ENCODE data around the gene ATP1B1. TPM values are rescaled to one million over a fixed set of nuclear protein-coding genes. Genes with fewer than 3 reads are reported as not detected.
A peak's percentile ranks its signal among the peaks of the same experiment; 100 is the strongest.

ATP1B1 gene
- total and polyA plus RNA-seq, 2 of the 13 experiments (the other 11 are each of a cell fraction or from before 2014, with no cell fraction given), result 134 to 135 TPM

DNA sequence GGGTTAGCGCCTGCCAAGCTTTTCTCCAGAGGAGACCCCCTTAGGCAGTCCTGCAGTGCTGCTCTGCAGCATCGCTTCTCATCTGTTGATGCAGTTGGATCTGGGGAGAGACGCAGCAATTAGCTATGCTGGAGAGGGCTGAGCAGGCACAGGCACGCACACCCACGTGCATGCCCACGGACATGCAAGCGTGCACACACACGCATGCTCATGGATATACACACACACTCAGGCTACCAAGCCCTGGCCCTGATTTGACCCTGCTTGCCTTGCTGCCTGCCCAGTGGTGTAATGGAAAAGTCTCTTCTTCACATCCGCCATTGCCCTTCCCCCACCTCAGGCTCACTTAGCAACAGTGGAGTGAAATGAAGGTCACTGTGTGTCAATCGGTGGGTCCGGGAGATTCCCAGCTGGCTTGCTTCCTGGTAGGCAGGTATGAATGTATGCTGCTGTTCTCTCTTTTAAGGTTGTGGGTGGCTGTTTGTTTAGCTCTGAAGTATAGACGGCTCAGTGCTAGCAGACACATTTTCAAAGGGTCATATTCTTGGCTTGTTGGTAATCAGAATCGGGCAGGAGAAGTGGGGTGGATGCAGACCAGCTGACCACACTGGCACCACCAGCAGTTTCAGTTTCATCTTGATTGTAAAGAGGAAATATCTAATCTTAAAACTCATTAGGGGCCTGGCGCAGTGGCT, 9.5 kb downstream of the ATP1B1 start (continued):
- peak; percentile 88 for TF ChIP-seq NCOA2 (CRISPR knock-in tag; IDR thresholded peaks at IDR 0.05)
- peak; percentile 89; the same call in 1 of the 2 replicates for TF ChIP-seq ZFP90 (CRISPR knock-in tag; IDR thresholded peaks at IDR 0.05; ENCODE audit: borderline replicate concordance)
- no peak for TF ChIP-seq PLRG1 (conservative IDR thresholded peaks at IDR 0.05)
- TF ChIP-seq POLR2G (IDR thresholded peaks at IDR 0.05; ENCODE audit: low read depth, low read length), result no peak
- TF ChIP-seq, protein P1, sequence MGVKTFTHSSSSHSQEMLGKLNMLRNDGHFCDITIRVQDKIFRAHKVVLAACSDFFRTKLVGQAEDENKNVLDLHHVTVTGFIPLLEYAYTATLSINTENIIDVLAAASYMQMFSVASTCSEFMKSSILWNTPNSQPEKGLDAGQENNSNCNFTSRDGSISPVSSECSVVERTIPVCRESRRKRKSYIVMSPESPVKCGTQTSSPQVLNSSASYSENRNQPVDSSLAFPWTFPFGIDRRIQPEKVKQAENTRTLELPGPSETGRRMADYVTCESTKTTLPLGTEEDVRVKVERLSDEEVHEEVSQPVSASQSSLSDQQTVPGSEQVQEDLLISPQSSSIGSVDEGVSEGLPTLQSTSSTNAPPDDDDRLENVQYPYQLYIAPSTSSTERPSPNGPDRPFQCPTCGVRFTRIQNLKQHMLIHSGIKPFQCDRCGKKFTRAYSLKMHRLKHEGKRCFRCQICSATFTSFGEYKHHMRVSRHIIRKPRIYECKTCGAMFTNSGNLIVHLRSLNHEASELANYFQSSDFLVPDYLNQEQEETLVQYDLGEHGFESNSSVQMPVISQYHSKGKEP (CRISPR knock-in tag; IDR thresholded peaks at IDR 0.05), result no peak
- no peak for TF ChIP-seq CAMTA2 (CRISPR knock-in tag; IDR thresholded peaks at IDR 0.05; ENCODE audit: borderline replicate concordance)
- TF ChIP-seq ATM (IDR thresholded peaks at IDR 0.05; ENCODE audit: borderline replicate concordance), result no peak
- peak; percentile 89; the same call in 1 of the 2 replicates for TF ChIP-seq ZSCAN21 (CRISPR knock-in tag; IDR thresholded peaks at IDR 0.05; ENCODE audit: borderline replicate concordance)
- peak; percentile 81 for TF ChIP-seq CEBPG (CRISPR knock-in tag; IDR thresholded peaks at IDR 0.05)
- TF ChIP-seq, protein P2, sequence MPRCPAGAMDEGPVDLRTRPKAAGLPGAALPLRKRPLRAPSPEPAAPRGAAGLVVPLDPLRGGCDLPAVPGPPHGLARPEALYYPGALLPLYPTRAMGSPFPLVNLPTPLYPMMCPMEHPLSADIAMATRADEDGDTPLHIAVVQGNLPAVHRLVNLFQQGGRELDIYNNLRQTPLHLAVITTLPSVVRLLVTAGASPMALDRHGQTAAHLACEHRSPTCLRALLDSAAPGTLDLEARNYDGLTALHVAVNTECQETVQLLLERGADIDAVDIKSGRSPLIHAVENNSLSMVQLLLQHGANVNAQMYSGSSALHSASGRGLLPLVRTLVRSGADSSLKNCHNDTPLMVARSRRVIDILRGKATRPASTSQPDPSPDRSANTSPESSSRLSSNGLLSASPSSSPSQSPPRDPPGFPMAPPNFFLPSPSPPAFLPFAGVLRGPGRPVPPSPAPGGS (CRISPR knock-in tag; IDR thresholded peaks at IDR 0.05), result no peak
- TF ChIP-seq, protein P3, sequence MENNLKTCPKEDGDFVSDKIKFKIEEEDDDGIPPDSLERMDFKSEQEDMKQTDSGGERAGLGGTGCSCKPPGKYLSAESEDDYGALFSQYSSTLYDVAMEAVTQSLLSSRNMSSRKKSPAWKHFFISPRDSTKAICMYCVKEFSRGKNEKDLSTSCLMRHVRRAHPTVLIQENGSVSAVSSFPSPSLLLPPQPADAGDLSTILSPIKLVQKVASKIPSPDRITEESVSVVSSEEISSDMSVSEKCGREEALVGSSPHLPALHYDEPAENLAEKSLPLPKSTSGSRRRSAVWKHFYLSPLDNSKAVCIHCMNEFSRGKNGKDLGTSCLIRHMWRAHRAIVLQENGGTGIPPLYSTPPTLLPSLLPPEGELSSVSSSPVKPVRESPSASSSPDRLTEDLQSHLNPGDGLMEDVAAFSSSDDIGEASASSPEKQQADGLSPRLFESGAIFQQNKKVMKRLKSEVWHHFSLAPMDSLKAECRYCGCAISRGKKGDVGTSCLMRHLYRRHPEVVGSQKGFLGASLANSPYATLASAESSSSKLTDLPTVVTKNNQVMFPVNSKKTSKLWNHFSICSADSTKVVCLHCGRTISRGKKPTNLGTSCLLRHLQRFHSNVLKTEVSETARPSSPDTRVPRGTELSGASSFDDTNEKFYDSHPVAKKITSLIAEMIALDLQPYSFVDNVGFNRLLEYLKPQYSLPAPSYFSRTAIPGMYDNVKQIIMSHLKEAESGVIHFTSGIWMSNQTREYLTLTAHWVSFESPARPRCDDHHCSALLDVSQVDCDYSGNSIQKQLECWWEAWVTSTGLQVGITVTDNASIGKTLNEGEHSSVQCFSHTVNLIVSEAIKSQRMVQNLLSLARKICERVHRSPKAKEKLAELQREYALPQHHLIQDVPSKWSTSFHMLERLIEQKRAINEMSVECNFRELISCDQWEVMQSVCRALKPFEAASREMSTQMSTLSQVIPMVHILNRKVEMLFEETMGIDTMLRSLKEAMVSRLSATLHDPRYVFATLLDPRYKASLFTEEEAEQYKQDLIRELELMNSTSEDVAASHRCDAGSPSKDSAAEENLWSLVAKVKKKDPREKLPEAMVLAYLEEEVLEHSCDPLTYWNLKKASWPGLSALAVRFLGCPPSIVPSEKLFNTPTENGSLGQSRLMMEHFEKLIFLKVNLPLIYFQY (CRISPR knock-in tag; IDR thresholded peaks at IDR 0.05; ENCODE audit: borderline replicate concordance), result no peak
- TF ChIP-seq, protein P4, sequence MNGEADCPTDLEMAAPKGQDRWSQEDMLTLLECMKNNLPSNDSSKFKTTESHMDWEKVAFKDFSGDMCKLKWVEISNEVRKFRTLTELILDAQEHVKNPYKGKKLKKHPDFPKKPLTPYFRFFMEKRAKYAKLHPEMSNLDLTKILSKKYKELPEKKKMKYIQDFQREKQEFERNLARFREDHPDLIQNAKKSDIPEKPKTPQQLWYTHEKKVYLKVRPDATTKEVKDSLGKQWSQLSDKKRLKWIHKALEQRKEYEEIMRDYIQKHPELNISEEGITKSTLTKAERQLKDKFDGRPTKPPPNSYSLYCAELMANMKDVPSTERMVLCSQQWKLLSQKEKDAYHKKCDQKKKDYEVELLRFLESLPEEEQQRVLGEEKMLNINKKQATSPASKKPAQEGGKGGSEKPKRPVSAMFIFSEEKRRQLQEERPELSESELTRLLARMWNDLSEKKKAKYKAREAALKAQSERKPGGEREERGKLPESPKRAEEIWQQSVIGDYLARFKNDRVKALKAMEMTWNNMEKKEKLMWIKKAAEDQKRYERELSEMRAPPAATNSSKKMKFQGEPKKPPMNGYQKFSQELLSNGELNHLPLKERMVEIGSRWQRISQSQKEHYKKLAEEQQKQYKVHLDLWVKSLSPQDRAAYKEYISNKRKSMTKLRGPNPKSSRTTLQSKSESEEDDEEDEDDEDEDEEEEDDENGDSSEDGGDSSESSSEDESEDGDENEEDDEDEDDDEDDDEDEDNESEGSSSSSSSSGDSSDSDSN (CRISPR knock-in tag; IDR thresholded peaks at IDR 0.05), result no peak
- no peak for TF ChIP-seq SRSF4 (IDR thresholded peaks at IDR 0.05; ENCODE audit: low read depth, low read length, poor library complexity, severe bottlenecking)
- 0 out of 2 replicates have a peak, but pooled peaks have one; percentile 8 for TF ChIP-seq SUZ12 (IDR thresholded peaks at IDR 0.05; ENCODE audit: low read depth, low read length)
- no peak for TF ChIP-seq ZNF224 (CRISPR knock-in tag; IDR thresholded peaks at IDR 0.05)
- TF ChIP-seq CENPT (CRISPR knock-in tag; IDR thresholded peaks at IDR 0.05; ENCODE audit: low read depth), result no peak
- TF ChIP-seq ZSCAN22 (CRISPR knock-in tag; IDR thresholded peaks at IDR 0.05), result no peak
- peak; percentile 44; the same call in 1 of the 2 replicates for TF ChIP-seq TBX3 (IDR thresholded peaks at IDR 0.05; ENCODE audit: borderline replicate concordance)
- TF ChIP-seq KAT7 (CRISPR knock-in tag; IDR thresholded peaks at IDR 0.05; ENCODE audit: borderline replicate concordance), result no peak
- TF ChIP-seq RAD51 (IDR thresholded peaks at IDR 0.05; ENCODE audit: borderline replicate concordance), result no peak
- TF ChIP-seq ZMYM4 (CRISPR knock-in tag; IDR thresholded peaks at IDR 0.05), result peak; percentile 92
- TF ChIP-seq ZNF546 (CRISPR knock-in tag; conservative IDR thresholded peaks at IDR 0.05), result no peak
